Activated CD8-positive, alpha-beta memory T cell treated with anti-CD3 and anti-CD28 coated beads, Interleukin-2, amount 50 U/mL, for 24 hours (primary cell): ENCODE data around the gene ADIPOR2.

Experiments used
- DNase-seq: peaks from one replicate; pipeline ENCODE4 v3.0.0-alpha.2; 2020; ENCODE audit errors: extremely low read depth

The ADIPOR2 gene, protein sequence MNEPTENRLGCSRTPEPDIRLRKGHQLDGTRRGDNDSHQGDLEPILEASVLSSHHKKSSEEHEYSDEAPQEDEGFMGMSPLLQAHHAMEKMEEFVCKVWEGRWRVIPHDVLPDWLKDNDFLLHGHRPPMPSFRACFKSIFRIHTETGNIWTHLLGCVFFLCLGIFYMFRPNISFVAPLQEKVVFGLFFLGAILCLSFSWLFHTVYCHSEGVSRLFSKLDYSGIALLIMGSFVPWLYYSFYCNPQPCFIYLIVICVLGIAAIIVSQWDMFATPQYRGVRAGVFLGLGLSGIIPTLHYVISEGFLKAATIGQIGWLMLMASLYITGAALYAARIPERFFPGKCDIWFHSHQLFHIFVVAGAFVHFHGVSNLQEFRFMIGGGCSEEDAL

DNA sequence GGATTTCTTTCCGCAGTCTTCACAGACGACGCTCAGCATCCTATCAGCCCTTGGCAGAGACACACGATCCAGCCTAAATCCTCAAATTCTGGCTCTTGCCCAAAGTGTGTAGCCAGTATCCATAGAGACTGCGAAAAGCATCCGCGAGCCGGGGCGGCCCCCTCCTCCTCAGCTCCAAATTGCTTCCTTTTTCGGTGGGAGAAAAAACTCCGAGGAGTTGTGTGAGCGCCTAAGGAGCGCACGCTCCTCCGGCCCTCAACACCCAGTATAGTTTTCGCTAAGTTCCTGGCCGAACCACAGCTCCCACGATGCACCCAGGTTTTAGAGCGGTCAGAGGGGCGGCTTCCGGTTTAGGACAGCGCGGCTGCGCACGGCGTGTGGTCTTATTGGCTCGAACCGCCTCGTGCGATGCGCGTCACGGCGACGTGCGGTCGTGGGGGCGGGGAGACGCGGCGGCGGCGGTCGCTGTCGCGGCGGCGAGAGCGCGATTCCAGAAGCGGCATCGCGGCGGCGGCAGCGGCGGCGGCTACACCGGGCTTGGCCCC, at the start of gene ADIPOR2:
ADIPOR2 (plus strand) TSS at position 493 of the 545 bp plus-strand sequence. CDS start 63,274 bp downstream, outside the sequence.
- peak; percentile 79 for DNase-seq

DNA sequence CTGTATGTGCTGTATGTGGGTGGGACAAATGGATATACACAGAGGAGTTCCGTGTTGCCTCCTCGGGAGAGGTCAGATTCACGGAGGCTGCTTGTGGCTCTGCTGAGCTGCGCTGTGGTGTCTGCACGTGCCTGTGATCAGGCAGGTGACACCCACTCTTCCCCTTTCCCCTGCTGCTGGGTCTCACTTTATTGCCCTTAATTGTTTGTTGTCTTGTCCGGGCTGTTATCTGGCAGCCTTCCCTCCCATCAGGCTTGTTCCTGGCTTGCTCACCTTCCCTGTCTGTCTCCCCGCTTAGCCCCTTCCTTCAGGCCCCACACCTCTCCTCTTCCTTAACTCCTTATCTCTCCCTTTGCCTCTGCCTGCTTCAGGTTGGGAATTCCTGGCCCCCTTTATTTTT, 48.4 kb upstream of the ADIPOR2 start:
- DNase-seq = no peak

DNA sequence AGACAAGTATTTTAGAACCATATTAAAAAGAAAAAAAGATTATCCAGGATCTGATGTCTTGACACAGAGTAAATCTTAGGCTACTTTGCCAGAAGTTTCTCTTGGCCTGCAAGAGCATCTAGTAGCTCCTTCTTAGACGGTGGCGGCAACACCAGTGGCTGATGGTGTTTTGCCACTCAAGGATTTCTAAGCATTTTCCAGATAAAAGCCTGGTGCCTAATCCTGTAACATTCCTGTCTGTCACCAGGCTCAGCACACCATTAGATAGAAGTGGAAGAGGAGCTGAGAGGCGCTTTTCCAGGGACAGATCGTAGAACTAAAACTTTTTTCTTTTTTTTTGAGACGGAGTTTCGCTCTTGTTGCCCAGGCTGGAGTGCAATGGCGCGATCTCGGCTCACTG, 47.8 kb upstream of the ADIPOR2 start:
- no peak for DNase-seq

DNA sequence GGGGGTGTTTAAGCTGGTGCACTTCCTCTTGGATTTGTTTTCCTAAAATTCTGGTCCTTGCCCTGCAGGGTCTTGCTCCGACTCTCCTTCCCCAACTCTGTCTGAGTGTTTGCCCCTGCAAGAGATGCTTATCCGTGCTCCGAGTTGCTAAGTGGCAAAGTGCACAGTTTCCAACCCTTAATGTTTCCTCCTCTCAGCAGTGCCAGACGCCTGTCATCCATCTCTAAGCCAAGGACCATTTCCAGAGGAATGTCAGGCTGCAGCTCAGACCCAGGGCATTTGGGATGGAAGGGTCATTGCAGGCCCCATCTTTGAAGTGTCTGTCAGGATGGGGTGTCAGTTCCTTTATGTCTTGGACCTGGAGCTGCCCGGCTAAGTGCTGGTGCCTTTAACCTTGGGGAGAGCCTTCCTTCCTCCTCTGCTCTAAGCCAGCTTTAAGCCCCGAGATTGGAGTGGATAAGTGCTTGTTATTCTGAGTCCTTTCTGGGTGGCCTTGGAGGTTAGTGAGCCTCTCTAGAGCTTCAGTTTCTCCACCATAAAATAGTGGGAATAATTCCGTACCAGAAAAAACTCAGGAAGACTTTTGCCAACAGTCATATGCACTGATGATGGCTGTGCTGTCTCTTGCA, 46.9 kb upstream of the ADIPOR2 start:
- DNase-seq = no peak

DNA sequence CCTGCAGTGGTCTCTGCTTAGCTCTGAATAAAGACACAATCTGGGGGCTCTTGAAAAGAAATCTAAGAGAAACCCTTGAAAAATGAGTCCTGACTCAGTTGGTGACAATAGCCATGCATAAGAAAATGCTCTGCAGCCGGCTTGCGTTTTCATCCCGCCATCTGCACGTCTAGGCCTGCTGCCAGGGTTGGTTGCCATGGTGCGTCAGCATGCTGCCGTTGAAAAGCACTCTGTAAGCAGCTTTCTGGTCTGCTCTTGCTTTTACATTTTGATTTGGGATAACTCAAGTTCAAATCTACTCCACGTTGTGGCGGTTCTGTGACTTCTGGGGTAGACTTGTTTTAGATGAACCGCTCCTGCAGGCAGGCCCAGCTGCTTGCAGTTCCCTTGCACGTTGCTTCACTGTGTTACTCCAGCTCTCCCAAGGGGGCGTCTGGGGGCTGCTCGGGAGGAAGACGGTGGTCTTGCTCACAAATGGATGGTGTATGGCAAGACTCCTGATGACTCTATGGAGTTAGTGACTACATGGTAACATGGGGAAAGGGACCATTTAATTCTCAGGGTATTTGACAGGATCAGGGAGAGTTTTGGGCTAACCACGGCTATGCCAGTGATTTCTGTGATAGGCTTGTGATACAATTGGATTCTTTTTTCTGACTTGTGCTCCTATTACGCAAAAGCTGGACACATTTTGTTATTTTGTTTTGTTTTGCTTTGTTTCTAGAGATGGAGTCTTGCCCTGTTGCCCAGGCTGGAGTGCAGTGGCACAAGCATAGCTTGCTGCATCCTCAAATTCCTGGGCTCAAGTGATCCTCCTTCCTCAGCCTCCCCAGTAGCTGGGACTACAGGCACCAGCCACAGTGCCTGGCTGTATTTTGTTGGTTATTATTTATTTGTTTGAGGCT, 46.1 kb upstream of the ADIPOR2 start:
- no peak for DNase-seq

DNA sequence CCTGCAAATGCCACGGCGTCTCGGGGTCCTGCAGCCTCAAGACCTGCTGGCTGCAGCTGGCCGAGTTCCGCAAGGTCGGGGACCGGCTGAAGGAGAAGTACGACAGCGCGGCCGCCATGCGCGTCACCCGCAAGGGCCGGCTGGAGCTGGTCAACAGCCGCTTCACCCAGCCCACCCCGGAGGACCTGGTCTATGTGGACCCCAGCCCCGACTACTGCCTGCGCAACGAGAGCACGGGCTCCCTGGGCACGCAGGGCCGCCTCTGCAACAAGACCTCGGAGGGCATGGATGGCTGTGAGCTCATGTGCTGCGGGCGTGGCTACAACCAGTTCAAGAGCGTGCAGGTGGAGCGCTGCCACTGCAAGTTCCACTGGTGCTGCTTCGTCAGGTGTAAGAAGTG, 45.1 kb upstream of the ADIPOR2 start:
- DNase-seq = no peak

DNA sequence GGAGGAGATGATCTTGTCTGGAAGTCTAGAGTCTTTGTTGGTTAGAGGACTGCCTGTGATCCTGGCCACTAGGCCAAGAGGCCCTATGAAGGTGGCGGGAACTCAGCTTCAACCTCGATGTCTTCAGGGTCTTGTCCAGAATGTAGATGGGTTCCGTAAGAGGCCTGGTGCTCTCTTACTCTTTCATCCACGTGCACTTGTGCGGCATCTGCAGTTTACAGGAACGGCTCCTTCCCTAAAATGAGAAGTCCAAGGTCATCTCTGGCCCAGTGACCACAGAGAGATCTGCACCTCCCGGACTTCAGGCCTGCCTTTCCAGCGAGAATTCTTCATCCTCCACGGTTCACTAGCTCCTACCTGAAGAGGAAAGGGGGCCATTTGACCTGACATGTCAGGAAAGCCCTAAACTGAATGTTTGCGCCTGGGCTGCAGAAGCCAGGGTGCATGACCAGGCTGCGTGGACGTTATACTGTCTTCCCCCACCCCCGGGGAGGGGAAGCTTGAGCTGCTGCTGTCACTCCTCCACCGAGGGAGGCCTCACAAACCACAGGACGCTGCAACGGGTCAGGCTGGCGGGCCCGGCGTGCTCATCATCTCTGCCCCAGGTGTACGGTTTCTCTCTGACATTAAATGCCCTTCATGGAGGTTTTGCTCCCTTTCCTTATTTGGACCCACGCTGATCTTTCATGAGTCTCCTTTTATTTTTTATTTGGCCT, 44.1 kb upstream of the ADIPOR2 start:
- DNase-seq = no peak

DNA sequence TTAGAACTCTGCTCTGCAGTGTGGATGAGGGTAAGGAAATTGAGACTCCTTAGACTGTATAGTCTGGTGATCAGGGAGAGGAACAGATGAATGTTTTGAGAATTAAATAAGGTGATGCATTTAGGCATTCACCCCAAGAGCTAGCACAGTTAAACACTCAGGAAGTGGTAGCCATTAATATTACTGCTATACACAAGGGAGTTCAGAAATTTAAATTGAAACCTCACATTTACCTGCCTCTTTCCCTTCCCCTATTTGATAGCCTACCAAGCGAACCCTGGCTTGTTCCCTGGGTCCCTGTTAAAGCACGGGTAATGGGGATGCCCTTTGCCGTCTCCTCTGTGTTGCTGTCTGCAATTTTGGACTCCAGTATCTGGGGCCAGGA, 43.6 kb upstream of the ADIPOR2 start:
- DNase-seq = no peak

DNA sequence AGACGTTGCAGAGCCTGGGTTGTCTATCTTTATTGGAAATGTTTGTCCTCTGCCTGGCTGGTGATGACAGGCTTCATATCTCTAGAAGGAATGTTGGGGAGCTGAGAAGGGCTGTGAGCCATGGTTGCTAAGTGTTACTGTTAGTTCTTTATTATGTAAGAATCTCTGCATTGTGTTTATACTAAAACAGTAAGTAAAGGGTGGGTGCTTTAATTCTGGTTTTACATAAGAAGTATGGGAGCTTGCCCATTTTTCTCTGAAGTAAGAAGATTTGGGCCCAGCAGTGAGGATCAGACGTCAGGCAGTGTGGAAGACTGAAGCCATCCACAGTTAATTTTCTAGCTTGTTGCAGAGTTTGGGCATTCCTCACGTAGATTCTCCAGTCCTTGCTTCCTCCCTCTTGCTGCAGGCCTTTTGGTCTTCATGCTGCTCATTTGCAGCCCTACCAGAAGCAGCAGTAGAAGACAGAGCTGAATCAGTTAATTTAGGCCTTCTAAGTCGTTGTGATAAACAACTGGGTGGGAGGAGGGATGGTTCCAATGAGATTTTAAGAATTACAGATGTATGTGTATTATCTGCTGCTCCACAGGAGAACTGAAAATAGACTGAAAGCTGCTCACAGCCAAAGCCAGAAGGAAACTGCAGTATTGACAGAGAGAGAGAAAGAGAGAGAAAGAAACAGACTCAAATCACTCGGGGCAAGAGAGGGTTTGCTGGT, 40.5 kb upstream of the ADIPOR2 start:
- DNase-seq = no peak

DNA sequence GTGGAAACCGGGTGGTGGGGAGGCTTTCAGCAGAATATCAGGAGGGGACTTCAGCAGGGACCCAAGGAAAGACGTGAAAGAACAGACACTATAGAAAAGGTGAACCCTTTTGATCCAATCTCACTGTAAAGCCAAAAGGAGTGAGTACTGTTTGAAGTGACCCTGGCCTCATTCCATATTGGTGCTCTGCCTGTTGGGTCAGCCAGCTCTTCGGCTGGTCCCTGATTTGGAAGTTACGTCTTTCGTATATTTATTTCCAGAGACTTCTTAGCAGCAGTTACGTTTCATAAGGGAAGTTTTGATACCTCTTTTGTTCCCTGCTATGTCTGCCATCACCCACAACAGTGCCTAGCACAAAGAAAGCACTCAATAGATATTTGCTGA, 39.9 kb upstream of the ADIPOR2 start:
- DNase-seq = no peak

DNA sequence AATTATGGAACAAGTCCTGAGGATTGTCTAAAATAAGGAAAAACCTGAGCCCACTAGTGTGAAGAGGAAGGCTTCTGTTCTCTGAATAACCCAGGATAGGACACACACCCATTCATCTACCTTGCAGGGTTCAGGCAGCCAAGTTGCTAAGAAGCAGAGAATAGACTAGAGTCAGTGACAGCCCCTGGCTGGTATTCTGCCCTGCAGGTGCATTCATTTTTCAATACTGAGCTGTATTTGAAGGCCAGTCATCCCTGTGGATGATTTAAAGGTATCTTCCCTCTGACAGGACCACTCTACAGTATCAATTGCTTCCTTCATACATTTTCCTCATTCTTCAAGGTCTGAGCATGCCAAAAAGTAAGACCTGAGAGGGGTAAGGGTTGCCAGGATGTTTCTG, 38.9 kb upstream of the ADIPOR2 start:
- no peak for DNase-seq

DNA sequence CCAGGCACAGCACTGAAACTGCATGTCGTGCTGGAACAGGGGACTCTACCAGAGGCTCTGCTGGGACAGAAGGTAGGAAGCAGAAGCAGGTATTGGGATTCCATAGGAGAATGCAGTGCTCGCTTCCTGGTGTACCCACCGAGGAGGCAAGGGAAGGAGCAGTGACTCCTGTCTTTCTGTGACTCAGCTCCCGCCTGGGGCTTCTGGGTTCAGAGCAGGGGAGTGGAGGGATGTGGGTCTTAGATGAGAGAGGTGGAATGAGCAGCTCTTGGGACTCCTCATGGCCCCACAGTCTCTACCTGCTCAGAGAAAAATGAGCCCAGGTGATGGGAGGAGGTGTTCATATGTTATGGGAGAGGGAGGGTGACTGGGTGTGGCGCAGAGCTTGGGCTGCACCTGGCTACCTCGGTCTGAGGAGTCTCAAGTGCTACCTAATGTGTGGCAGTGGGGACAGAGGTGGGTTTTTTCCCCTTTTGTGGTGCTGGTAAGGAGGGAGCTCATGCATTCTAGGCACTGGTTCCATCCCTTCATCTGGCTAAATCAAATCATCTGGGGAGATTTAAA, 35.6 kb upstream of the ADIPOR2 start:
- DNase-seq = no peak

DNA sequence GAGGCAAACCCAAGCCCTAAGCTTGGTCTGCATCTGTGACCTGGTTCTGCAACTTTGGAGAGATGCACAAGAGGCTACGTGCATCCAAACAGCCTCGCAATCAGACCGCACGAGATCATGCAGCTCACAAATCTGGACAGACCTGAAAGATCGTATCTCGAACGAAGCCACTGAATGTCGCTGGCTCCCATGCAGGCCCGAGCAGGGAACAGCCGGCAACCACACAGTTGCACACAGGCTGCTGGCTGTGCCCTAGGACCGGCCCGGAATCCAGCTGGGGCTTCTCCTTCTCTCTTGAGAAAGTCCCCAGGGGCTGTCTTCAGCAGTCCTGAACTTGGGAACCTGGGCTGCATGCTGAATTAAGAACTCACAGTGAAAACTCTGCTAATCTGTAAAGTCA, 34.0 kb upstream of the ADIPOR2 start:
- no peak for DNase-seq

DNA sequence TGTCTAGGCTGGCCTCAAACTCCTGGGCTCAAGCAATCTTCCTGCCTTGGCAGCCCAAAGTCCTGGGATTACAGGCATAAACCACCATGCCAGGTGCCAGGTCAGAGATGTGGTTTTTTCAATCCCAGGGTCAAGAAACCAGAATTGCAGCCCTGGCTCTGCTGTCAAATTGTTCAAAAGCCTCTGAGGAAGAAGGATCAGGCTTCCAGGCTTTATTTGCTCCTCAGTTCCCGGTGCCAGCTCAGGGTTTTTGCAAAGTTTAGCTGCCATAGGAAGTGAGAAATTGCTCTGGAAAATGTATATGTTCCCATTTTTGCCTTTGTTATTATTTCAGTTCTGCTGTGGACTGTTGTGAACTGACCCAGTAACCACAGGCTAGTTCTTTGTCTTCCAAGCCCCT, 33.2 kb upstream of the ADIPOR2 start:
- no peak for DNase-seq

DNA sequence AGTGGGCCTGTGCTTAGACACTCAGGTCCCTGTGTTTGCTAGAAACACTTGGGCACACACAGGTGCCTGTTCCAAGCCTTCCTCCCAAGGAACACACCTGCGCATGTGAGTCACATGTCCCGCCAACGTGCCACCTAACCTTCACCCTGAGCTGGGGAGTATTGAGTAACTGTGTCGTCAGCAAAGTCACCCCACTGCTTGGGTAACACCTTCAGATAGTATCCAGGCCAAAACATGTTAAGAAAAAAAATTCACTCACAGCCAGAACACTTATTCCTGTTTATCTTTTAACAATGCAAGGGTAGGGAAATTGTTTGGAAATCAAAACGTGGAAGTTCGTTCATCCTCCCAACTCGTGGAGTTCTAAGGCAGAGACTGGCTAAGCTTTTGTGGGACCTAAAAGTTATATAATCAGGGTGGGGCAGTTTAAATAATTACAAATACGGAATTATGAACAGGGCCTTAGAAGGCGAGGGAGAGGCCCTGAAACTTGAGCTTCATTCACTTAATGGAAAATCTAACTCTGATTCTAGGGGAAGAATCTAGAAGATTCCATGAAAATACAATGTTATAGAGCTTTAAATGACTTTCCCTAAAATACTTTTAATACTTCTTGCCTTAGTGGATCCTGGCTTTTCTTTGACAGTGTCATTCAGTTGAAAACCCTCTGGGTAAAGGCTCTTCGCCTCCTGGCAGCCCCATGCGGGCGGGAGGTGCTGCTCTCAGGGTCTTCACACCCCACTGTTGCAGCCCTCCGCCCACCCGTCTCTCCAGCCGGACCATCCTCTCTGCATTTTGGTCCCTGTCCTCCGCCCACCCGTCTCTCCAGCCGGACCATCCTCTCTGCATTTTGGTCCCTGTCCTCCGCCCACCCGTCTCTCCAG, 30.3 kb upstream of the ADIPOR2 start:
- DNase-seq = peak; percentile 14

DNA sequence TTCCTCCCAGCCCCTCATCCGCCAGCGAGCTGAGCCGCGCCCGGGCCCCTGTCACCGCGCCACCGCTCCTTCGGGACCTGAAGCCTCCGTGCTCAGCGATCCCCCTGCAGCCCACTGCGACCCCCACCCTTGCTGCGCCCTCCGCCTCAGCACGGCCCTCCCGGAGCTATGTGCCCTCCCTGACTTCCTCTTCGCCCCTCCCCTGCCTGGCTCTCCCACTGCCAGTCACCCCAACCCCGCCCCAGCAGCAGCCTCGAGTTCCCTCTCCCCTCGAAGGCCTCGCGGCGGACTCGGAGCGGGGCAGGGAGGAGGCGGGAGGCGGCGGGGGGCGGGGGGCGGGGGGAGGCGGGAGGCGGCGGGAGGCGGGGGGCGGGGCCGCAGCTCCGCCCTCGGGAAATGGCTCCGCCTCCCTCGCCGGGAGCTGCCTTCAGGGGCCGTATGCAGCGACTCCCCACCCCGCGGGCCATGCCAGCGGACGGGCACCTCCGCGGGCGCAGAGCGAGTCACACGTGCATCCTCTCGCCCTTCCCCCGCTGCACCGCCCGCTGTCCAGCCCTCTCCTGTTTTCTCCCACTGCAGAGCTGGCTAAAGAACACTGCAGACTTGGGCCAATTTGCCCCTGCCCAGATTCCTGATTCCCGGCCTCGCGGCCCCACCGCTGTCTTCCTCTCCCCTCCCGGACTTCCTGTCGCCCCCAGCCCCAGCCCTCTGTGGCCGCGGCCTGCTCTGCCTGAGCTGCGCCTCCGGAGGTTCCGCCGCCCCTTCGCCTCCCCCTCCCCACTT, 29.1 kb upstream of the ADIPOR2 start:
- DNase-seq = peak; percentile 49

DNA sequence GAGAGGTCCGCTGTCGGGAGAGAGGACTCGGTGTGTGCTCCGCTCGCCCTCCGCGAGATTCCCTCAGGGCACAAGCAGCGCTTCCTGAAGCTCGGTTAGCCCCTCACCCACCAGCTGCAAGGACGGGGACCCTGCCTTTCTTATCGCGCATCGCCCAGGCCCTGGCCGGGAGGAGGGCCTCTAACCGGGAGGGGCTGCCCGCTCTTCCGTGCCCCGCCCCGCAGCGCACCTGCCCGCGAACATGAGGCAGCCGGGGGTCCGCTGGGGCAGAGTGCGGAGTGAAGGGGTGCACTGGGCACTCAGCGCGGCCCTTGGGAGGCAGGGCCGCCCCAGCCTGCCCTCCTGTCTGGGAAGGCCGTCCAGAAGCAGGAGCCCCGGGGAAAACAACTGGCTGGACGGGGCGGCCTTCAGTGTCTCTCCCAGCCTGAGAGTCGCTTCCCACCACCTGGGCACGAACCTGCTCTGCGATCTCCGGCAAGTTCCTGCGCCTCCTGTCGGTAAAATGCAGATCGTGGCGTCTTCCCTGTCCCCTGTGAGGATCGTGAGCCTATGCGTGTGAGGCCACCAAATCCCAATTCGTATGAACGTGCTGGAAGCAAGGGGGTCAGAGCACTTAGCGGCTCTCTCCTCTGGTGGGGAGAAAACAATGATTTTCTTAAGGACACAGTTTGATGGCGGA, 28.0 kb upstream of the ADIPOR2 start:
- no peak for DNase-seq

DNA sequence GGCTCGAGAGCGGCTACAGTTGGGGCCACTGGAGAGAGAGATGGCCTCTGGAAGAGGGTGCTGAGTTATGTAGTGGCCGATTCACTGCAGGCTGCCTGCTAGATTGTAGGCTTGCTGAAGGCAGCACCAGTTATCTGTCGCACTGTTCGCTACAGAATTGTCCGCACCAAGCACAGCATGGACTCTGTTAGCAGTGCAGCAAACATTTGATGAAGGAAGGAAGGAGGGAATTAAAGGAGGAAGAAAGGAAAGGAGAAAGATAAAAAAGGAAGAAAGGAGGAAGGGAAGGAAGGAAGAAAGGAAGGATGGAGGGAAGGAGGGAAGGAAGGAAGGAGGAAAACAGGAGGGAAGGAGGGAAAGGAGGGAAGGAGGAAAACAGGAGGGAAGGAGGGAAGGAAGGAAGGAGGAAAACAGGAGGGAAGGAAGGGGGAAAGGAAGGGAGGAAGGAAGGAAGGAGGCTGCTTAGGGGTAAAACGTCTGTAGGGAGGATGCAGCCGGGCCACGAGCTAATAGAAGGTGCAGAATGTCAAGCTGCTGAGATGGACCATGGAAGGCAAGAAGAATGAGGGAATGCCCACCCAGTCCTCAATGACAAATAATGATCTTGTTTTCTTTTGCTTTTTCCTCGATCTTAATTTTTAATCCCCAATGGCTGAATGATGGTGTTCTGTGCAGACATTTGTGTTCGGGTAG, 27.3 kb upstream of the ADIPOR2 start:
- DNase-seq = no peak
